Ishikawa (cell line): Measurements from ENCODE around the gene TMEM248.

Experiments used
- CEBPB ChIP-seq: IDR thresholded peaks from 2 replicates; pipeline ENCODE4 v1.6.1; 2012
- CREB1 ChIP-seq: IDR thresholded peaks from 2 replicates; pipeline ENCODE4 v1.6.1; 2012; ENCODE audit warnings: low read depth
- EGR1 ChIP-seq: IDR thresholded peaks from 2 replicates; pipeline ENCODE4 v1.6.1; 2012
- EP300 ChIP-seq: IDR thresholded peaks from 2 replicates; pipeline ENCODE4 v1.6.1; 2012; ENCODE audit warnings: borderline replicate concordance
- FOXM1 ChIP-seq: IDR thresholded peaks from 2 replicates; pipeline ENCODE4 v1.6.1; 2012; ENCODE audit warnings: low read depth, borderline replicate concordance
- NFIC ChIP-seq: IDR thresholded peaks from 2 replicates; pipeline ENCODE4 v1.6.1; 2012
- RAD21 ChIP-seq: IDR thresholded peaks from 2 replicates; pipeline ENCODE4 v1.6.1; 2012; ENCODE audit warnings: low read depth
- REST ChIP-seq: IDR thresholded peaks from 2 replicates; pipeline ENCODE4 v1.6.1; 2012; ENCODE audit warnings: low read depth, mild to moderate bottlenecking
- TAF1 ChIP-seq: IDR thresholded peaks from 2 replicates; pipeline ENCODE4 v1.6.1; 2012; ENCODE audit warnings: low read depth, mild to moderate bottlenecking
- TCF12 ChIP-seq: IDR thresholded peaks from 2 replicates; pipeline ENCODE4 v1.6.1; 2012; ENCODE audit warnings: low read depth
- TEAD4 ChIP-seq: IDR thresholded peaks from 2 replicates; pipeline ENCODE4 v1.6.1; 2012
- USF1 ChIP-seq: IDR thresholded peaks from 2 replicates; pipeline ENCODE4 v1.6.1; 2012
- YY1 ChIP-seq: IDR thresholded peaks from 2 replicates; pipeline ENCODE4 v1.6.1; 2012; ENCODE audit warnings: low read depth
- ZBTB7A ChIP-seq: IDR thresholded peaks from 2 replicates; pipeline ENCODE4 v1.6.1; 2012; ENCODE audit warnings: low read depth
- TF ChIP-seq, protein P1 (sequence below): IDR thresholded peaks from 2 replicates; pipeline ENCODE4 v1.6.1; 2012

Gene TMEM248

DNA sequence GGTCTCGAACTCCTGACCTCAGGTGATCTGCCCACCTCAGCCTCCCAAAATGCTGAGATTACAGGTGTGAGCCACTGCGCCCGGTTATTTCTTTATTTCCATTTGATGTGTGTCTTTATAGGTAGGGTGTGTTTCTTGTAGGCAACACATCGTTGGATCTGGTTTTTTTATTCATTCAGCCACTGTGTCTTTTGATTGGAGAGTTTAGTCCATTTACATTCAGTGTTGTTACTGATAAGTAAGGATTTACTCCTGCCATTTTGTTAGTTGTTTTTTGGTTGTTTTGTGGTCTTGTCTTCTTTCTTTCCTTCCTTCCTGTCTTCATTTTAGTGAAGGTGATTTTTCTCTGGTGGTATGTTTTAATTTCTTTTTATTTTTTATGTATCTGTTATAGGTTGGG lies 16.9 kb downstream of the TMEM248 start:
- no peak for TF ChIP-seq REST
- TF ChIP-seq EGR1, result no peak
- TF ChIP-seq ZBTB7A, result no peak
- no peak for TF ChIP-seq TAF1
- TF ChIP-seq NFIC, result no peak
- TF ChIP-seq, protein P1, sequence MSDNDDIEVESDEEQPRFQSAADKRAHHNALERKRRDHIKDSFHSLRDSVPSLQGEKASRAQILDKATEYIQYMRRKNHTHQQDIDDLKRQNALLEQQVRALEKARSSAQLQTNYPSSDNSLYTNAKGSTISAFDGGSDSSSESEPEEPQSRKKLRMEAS, result no peak
- no peak for TF ChIP-seq FOXM1
- TF ChIP-seq EP300, result no peak

- TF ChIP-seq NFIC (no peak), CREB1 (no peak)
Measured at GRCh38 chr7:66939325-66939724, 18.3 kb downstream of the TMEM248 start.

DNA sequence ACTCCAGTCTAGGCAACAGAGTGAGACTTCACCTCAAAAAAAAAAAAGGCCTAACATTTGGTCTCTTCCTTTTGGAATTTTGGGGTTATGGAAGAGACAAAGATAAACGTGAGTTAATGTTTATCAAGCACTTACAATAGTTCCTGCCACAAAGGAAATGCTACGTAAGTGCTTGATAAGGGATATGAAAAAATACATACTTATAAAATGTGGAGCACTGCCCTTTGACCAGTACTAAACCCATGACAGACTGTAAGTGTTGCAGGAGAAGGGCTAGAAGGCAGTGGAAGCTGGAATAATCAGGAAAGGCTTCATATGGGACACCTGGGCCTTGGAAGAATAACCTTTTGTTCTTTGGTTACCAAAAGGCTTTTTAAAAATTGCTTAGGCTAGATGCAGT lies 25.5 kb downstream of the TMEM248 start:
- no peak for TF ChIP-seq CREB1
- no peak for TF ChIP-seq REST
- no peak for TF ChIP-seq YY1
- no peak for TF ChIP-seq EGR1
- TF ChIP-seq TAF1, result no peak

DNA sequence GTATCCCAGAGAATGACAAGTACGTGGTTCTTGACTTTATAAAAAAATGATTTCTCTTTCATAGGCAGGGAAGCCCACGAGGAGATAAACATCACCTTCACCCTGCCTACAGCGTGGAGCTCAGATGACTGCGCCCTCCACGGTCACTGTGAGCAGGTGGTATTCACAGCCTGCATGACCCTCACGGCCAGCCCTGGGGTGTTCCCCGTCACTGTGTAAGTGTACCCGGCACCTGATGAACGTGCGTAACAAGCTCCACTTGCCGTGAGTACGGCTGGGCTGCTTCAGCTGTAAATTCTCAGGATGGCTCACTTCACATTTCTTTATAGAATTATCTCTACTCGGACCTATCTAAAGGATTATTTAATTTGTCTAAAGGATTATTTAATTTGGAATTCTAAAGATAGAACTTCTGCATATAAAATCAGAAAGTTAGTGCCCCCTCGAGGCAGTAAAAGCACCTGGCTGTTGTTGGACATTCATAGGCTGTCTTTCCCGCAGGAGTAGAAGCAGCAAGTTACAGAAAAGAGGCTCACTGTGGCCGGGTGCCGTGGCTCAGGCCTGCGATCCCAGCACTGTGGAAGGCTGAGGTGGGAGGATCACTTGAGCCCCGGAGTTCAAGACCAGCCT lies 27.6 kb downstream of the TMEM248 start:
- TF ChIP-seq EP300, result no peak
- TF ChIP-seq TCF12, result no peak
- no peak for TF ChIP-seq TAF1
- TF ChIP-seq EGR1, result no peak
- no peak for TF ChIP-seq REST
- no peak for TF ChIP-seq USF1
- TF ChIP-seq ZBTB7A, result no peak
- no peak for TF ChIP-seq TEAD4
- no peak for TF ChIP-seq CREB1
- no peak for TF ChIP-seq FOXM1
- TF ChIP-seq, protein P1, result no peak
- TF ChIP-seq YY1, result no peak

DNA sequence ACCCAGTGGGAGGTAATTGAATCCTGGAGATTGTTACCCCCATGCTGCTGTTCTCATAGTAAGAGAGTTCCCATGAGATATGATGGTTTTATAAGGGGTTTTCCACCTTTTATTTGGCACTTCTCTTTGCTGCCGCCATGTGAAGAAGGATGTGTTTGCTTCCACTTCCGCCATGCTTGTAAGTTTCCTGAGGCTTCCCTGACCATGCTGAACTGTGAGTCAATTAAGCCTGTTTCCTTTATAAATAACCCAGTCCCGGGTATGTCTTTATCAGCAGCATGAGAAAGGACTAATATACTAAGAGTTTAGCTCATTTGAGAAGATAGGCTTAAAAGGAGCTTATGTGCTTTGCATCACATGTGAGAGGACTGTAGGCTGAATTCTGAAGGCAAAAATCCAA lies 29.3 kb downstream of the TMEM248 start:
- no peak for TF ChIP-seq EP300
- TF ChIP-seq RAD21, result no peak
- no peak for TF ChIP-seq EGR1
- TF ChIP-seq TEAD4, result no peak
- no peak for TF ChIP-seq TCF12
- TF ChIP-seq ZBTB7A, result no peak
- no peak for TF ChIP-seq REST
- TF ChIP-seq YY1, result no peak
- no peak for TF ChIP-seq TAF1
- TF ChIP-seq CEBPB, result no peak
- TF ChIP-seq, protein P1, result no peak
